Dermis microvascular lymphatic vessel endothelial cell (primary cell): Measurements from ENCODE around the gene UBQLN3. TPM values are rescaled to one million over a fixed set of nuclear protein-coding genes. Genes with fewer than 3 reads are reported as not detected.
A peak's percentile ranks its signal among the peaks of the same experiment; 100 is the strongest.

ENCODE experiments used
- DNase-seq, 2 donors: peaks; one replicate each; pipeline versions ENCODE4 v3.0.0 to v3.0.0-alpha.2; 2010; ENCODE audit warnings: low read depth in 2 of 2
- total RNA-seq: library from RNA; depleted of rRNA; stranded (reverse); fragments of >200 nt; gene quantifications from 2 replicates; pipeline ENCODE4 v1.2.1, GENCODE V29; 2014

The UBQLN3 gene
- total RNA-seq = not detected in 2 replicates

DNA sequence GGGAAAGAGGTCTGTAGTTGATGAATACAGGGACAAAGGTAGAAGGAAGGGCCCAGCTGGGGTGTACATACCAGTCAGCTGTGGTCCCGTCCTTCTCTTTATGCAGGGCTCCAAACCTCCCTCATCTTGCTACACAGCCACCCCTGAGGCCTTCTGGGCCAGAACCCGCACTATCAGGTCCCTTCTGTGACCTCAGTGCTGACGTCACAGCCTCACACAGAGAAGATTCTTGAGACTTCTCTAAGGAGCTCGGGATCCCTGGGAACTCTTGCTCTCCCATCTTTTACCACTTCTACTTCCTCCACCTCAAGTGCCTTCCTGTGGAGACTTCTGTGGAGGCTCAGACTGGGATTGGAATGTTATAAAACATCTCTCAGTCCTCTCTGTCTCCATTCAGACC, at the start of gene UBQLN3:
Gene UBQLN3, minus strand, starts transcription at position 155 of the 400 bp plus-strand sequence. CDS start 399 bp downstream, outside the sequence.
- DNase-seq = no peak

DNA sequence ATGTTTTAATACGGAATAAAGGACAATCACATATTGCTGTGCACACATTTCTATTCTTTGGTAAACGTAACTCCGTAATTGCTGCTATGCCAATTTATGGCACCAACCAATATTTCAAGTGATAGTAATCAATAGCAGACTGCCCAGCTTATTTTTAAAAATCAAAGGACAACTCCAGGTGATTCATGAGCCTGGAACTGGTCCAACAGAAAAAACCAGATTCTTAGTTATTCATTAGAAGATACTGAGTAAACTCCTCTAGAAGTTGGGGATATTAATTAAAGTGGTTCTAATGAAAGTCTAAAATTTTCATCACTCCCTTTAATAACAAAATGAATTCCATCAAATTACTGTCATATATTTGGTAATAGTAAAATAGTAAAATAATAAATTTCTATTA, 48.0 kb upstream of the UBQLN3 start:
- DNase-seq = no peak

DNA sequence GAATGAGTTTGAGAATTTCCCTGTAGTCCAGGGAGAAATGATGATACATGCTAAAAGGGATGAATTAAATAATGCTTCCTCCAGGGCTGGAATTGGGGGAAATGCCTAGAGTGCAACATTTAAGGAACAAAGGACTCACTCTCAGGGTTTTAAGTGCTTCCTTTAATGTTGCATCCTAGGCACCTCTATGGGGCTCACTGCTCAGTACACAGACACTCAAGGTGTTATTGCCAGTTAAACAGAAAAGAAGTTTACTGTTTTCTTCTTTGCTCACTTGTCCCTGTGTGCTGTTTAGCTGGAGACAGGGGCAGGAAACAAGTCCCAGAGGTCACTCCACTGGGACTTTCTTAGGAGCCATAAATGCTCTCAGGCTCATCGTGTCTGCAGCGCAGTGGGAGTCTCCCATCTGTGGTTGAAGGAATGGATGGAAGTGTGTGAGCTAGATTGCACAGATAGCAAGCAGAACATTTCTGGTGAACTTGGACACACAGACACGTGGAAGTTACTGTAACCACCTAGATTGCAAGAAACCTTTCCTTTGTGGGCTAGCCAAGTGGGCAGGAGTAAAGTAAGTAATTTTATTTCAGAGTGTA, 46.9 kb upstream of the UBQLN3 start:
- DNase-seq = no peak

DNA sequence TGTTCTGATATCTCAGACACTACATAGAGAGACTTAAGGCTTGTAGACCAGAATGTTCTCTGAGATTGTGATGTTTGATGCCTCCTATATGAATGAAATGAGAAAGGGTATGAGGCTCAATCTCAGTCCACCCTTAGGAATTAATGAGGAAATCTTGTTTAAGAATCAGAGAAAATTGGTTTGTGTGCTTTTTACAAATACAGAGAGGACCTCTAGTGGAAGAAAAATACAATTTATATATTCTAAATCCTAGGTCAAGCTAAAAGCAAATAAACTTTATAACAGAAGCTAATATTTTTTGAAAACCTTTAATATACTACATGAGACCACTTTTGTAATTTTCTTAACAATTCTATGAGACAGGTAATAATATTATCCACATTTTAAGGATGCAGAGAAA, 43.6 kb upstream of the UBQLN3 start:
- no peak for DNase-seq

DNA sequence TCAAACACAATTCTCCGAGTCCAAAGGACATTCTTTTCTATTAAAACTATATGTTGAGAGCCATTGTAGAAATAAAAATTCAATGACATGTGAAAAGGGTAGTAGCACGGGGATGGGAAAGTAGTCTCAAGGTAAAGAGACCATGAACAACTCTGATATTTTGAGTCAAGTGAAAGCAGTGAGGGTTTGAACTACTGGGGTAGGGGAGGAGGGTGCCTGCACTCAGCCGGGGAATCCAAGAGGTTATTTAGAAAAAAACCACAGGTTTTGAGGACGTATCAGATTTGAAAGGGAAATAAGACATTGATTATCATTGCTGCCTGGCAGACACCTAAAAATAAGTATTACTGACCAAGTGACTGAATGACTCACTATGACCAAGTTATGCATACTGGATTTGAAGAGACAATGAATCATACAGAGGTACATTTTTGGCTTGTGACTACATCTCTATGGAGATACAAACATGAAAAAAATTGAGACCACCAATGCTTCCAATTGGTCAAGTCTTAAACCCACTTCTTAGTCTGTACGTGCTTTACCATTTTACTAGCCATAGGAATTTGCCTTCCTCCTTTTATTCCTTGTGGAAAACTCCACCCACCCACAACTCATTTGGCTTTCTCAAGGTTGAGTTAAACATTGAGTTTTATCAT, 40.8 kb upstream of the UBQLN3 start:
- DNase-seq = peak in 1 of 2 donors; percentile 4

DNA sequence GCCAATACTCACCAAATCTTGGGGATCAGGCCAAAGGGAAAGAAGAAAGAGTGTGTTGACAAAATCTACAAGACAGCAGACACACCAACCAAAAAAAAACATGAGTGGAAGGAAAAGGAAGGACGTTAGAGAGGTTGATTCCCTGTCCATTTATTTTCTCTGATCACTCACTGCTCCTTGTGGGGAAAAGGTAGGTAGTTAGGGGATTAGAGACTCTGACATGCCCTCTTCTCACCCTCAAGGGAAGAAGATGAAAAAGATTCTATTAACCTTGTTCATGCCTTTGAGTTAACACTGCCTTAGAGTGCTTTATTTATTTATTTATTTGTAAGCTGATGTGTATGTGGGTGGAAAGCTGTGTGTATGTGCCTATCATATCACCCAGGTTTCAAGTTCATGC, 38.7 kb upstream of the UBQLN3 start, which contains the start of gene OR52H1:
Gene OR52H1, minus strand, starts transcription at position 101 of the 400 bp plus-strand sequence. CDS start 3,035 bp downstream, outside the sequence.
- DNase-seq = no peak

DNA sequence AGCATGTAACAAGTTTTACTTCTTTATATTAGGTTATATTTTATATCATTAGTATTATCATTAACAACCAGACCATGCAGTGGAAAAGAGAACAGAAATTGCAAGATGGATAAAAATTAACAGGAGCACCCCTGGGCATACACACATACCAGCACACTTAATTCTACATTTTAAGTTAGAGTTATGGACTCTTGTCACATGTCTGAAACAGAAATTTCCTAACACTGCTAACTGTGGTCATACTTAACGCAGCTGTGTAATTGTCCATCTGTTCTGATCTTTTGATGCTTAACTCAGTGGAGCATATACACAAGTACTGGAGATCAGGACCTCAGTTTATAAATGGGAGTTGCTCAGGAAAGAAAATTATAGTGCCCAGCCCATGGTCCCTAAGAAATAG, 38.2 kb upstream of the UBQLN3 start:
- DNase-seq = no peak

DNA sequence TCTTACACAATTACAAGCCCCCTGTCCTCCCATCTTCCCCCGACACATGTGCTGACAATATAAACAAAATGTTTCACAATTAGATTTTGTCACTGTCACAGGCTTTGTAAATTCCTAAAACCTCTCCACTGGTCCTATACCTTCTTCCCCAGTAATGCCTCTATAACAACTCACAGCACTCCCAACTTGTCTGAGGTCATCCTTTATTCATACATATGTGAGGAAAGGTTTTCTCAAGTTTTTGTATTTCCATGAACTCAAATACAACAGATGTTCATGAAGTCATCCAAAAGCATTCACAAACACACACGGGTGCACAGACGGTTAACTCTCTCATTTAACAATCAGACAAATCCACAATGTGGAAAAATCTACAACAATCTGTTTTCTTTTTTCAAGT, 36.7 kb upstream of the UBQLN3 start:
- DNase-seq = no peak

DNA sequence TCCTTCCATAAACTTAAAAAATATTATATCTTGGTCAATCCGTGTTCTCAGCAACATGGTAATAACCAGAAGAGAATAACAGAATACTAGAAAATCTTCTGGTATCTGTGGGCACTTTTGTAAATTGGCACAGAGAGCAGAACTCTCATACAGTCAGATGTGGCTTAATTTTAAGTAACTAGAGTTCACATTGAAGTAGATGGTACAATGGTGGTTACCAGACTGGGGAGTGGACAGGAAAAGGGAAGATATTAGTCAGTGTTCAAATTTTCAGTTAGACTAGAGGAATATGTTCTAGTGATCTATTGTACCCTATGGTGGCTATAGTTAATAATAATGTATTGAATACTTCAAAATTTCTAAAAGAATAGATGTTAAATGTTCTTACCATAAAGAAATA, 31.7 kb upstream of the UBQLN3 start:
- DNase-seq = no peak

DNA sequence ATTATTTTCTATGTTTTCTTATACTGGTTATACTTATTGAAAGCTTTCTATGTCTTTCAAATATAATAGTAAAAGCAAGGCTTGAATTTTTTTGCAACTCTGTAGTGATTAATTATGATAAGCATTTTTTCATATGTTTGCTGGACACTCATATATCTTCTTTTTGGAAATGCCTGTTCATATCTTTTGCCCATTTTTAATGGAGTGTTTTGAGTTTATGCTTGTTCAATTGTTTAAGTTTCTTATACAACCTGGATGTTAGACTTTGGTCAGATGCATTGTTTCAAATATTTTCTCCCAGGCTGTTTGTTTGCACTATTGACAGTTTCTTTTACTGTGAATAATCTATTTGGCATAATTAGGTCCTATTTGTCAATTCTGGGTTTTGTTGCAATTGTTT, 26.7 kb upstream of the UBQLN3 start:
- no peak for DNase-seq

DNA sequence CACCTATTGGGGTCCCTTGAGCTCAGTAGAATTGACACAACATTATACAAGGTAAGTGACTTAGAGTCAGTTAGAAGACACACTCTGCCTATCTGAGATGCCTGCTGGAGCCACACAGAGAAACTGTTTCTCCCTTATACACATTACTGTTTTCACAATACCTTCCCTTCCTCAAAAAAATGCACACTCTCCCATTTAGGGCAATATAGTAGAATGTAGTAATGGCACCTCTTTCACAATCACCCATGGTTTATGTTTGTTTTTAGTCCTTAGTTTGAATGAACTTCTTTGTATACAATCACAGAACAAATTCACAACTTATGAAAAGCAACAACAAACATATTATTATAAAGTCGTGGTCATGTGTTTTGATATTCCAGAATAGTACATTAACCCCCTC, 24.3 kb upstream of the UBQLN3 start:
- no peak for DNase-seq

DNA sequence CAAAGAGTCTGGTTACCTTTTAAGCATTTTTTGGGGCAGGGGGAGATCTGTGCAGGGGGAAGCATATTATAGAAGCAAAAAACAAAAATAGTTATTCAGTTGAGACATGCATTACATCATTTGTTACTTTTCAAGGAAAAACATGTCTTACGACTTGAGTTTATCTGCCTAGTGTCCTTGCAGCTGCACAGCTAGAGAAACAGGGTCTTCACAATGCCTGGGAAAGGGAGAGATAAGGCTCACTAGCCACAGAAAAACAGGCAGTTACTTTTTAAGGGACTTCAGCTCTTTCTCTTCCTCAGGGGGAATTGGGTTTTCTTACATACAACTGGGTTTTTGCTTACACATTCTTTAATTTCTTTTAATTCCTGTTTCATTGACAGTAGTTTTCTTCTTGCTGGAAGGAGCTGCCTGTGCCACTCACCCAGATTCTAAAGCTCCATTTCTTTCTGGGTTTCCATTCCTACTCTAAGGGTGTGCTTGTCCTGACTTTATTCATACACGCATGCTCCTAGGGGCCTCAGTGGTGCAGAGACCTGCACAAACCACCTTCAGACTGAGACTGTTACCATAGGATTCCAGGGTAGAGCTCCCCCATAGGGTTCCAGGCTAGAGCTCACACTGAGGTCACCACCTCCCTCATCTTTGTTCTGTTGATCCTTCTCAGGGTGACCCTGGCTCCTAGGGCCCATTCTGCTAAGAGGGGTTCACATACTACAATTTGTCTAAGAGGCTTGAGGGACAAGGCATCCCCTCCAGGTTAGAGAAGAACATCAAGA, 21.5 kb upstream of the UBQLN3 start:
- no peak for DNase-seq

DNA sequence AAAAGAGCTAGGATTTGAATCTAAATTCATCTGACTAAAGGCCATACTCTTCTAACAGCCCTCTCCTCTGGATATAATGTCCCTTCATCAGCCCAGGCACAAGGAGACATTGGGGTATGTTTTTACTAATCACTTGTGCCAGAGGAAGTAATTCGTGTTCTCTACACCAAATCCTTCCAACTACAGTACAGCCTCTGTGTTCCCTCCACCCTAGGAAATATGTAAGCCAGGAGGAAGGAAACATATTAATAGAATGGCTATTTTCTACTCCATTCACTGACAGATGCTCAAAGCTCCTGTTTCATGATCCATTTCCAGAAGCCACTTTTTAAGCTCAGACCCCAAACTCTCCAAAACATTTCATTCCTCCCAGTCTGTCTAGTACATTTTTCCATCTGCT, 18.7 kb upstream of the UBQLN3 start:
- DNase-seq = no peak

DNA sequence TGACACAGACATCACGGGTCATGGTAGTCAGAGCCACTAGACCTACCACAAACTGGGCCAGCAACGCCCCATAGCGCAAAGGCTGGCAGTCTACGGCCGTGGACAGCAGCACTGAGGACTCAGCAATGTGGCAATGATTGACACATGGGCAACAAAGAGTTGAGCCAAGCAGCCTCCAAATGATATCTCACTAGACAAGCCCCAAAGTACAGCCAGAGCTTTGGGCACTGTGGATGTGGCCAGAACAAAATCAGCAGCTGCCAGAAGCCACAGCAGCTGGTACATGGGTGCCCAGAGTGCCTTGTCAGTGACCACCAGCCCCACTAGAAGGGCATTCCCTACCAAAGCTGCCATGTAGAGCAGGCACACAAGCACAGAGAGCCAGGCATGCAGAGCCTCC, 18.0 kb upstream of the UBQLN3 start:
- no peak for DNase-seq

DNA sequence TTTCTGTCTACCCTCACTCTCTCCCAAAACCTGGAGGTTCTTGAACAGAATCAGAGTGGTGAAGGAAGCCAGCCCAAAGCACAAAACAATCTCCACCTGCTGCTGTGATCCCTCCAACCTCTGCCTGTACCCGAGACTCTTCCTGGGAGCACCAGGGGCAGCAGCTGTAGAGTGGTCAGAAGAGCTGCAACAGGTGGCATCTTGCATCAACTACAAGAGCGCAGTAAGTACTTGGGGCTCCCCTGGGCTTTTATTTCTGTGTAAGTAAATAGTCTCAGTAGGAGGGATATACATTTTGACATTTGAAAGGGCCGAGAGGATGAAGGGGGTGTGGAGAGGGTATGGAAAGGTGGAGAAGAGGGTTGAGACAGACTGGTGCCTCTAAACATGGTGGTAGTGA, 15.0 kb upstream of the UBQLN3 start:
- DNase-seq = no peak

DNA sequence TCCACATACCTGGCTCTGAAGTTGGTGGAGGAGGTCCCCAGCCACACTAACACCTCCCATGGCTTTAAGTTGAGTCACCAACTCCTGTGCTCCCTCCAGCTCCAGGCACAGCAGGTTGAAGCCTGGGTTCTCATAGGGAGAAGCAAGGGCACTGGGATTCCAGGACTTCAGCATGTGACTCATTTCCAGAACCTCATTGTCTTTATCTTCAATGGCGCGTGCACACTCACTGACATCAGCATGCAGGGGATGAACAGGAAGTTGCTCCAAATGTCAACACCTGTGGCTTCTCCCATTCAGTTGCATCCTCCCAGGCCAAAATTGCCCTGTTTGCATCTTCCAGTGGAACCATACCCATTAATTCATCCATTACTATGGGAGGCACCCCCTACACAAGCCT, 12.6 kb upstream of the UBQLN3 start:
- DNase-seq = peak in 1 of 2 donors; percentile 3

DNA sequence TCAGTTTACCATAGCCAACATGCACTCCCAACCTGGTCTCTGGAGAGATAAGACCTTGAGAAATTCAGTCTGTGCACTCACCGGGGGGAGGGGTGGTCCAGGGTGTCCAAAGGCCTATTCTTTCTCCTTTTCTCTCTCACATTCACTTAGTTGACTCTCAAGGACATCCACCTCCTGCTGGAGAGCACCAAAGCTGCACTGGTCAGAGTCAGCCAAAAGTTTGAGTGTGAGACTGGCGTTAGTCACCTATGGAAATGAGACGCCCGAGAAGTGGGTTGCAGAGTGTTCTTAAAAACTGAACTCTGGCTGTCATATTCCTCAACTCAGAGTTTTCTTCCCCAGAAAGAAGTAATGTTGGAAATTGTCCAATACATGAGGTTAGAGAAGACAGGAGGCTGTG, 11.8 kb upstream of the UBQLN3 start:
- no peak for DNase-seq

DNA sequence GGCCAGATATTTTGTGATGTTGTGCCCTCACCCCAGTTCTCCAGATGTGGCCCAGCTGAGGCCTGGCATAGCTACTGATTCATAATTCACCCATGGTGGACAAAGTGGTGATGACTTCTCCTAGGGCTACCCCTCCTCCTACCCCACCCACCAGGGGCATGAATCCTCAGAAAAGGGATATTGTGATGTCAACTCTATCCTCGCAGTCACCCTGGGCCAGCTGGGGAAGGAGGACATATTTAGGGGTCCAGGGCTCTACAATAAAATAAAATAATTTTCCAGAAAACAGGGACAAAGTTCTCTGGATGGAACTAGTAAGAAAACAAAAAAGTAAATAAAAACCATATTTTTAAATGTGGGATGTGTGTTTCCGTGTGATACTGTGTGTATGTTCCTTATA, 6.8 kb upstream of the UBQLN3 start, which contains the start of gene UBQLNL:
Gene UBQLNL, minus strand, starts transcription at position 101 of the 400 bp plus-strand sequence. CDS start 258 bp downstream, outside the sequence.
- no peak for DNase-seq

DNA sequence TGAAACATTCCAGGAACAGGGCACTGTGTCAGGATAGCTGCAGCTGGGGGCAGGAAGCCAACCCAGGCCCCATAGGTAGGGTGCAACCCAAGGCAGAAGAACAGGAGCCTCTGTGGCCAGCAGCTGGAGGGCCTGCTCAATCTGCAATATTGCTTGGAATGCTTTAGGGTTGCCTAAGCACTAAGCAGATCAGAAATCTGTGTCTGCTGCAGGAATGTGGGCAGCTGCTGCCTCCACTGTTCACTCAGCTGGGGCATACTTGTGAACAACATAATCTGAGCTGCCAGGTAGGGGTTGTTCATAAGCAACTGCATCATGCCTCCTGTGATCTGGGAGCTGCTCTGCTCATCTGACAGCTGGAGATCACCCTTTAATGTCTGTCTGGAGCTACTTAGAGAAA, 5.1 kb upstream of the UBQLN3 start:
- DNase-seq = no peak

DNA sequence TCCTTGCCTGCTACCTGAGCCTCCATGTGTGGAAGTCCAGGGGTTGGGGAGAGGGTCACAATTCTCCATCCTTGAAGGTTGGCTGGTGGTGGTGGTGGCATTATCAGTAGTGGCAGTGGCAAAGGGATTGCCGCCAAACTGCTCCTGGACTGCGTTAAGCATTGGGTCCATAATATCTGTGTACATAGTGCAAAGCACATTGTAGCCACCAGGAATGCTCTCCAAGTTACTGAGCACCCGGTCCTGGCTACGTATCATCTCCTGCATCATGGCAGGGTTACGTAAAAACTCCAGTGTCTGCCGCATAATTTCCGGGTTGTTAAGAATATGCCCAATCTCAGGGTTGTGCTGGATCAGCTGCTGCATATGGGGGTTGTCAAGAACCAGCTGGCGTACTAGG, 1.2 kb downstream of the UBQLN3 start:
- DNase-seq = no peak

DNA sequence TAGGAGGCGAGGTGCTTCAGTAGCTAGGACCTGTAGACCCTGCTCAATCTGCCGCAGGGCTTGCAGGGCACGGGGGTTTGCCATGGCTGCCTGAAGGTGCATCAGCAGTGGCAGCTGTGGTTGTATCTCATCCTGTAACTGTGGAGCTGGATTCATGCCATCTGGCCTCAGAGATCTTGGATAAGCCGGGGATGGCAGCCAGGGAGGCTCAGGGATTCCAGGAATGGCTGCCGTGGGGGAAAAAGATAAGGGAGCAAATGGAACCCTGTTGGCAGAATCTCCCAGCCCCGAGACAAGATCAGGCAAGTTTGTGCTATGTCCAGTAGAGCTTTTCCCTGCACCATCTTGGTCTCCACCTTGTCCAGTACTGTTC, 1.8 kb downstream of the UBQLN3 start:
- DNase-seq = no peak

DNA sequence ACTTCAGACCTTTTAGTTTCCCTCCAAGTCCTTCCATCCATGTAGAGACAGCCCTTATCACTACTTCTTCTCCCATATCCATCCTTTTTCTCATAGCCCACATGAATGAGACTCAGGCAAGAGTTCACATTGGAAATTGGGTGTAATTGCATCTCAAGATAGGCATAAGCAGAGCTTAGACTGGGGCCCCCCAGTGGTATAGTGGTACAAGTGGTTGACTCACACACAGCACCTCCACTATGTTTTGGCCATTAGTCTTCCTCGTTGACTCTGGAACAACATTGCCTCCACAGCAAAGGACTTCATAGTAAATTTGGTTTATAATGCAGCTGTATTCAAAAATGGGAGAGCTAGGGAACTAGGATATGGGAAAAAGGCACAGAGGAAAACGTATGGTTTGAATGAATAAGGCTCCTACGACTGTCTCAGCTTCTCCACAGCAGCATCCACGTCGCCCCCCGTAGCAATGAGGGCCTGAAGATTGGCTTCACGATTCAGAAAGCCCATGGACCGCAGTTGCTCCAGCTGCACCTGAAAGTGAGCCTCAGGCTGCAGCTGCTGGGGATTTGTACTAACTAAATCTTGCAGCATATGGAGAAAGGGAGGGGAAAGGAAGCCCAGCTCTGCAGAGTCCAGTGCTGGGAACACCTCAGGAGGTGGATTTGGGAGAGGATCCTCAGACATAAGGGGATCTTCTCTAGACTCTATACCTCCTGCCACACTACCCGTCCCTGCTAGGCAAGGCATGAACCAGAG, 2.4 kb downstream of the UBQLN3 start:
- no peak for DNase-seq
